A172 (cell line): ENCODE measurements around the gene ALDH8A1. TPM values are rescaled to one million over a fixed set of nuclear protein-coding genes. Genes with fewer than 3 reads are reported as not detected.

ENCODE experiments used
- DNase-seq: peaks from one replicate; pipeline ENCODE4 v3.0.0-alpha.2; 2015; ENCODE audit warnings: low spot score
- total RNA-seq: library from RNA; depleted of rRNA; stranded (reverse); fragments of >200 nt; shearing (Covaris generic); gene quantifications from 2 replicates; pipeline ENCODE4 v1.2.3, GENCODE V29; 2014; rRNA removed

The ALDH8A1 gene
- total RNA-seq, 1 experiment from 2014 or later, result 0.69 TPM

DNA sequence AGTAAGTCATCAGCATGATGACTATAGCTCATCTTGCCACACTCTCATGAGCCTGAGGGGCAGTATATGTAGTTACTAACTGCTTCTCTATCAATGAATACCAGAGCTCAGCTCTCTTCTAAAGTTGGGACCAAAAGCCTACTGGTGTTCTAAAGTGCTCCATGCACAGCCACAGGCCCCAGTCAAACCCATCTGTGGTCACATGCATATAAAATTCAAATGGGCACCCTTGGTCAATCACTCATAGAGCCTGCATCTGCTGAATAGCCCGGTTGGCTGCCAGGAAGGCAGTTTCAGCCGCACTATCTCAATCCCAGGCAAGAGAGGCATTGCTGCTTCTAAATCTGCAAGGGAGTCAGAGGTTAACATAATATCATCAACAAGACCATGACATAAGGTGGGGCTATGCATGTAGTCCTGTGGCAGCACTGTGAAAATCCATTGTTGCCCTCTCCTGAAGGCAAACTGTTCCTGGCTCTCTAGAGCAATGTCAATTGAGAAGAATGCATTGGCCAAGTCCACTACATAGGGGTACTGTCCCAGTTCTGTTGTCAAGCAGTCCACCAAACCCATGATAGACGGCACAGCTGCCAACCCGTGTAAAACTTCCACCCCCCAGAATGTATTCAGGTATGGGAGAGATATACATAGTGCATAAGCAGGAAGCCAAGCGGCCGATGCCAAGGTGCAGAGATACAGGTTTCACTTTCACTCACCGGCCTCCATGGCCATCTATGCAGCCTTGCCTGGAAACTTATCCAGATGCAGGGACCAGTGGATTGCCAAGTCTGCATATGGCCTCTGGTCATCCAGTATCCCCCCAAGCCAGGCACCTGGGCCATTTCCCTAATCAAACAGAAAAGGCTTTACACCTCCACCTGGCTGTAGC, 76.2 kb downstream of the ALDH8A1 start:
- DNase-seq, result no peak

DNA sequence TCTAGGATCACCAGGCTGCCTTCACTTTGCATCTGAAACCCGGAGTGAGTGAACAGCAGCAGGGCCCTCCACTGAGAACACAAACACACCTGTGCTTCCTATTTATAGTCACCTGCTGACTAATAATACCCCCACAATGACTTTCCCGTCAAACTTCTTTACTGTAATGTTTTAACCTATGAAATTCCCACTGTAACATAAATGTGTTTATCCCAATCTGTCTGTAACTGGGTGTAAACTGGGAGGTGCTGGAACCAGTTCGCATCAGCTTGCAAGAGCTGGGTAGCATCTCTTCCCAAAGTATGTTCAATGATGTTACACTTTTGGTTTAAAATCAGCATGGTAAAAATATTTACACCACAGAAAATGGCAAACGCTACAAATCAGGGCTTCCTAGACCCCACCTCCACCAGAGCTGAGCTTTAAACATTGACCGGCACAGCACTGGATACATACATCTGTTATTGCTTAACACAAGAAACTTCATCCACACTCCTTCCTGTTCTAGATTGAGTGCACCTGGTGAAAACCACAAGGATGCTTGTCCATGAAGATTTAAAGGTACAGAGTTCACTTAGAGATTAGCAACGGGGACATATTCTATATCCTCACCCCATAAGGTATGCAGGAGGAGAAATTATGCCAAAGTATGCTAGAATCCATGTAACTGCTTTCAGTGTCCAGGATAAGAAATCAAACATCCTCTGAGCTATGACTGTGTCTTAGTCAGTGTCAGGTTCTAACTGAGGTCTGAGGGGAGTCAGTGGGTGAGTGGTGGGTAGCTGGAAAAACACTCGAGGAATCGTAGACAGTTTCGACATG, 79.0 kb downstream of the ALDH8A1 start:
- DNase-seq, result no peak

DNA sequence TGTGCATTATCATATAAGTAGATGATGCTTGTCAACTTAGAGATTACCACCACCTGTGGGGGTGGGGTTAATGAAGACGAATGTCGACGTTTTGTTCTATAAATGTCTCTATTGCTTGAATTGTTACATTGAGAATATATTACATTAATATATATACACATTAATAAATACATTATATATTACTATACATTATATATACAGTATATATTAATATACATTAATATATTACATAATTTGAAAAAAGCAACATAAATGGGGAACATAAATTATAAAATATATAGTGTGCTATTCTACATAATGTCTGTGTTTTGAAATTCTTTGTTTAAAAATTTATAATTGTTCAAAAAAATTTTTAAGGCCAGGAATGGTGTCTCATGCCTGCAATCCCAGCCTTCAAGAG, 81.1 kb downstream of the ALDH8A1 start:
- no peak for DNase-seq

Other genes starting within 250 kb of the ALDH8A1 start
- gene HBS1L, start 104.7 kb upstream of the ALDH8A1 start, total RNA-seq, result 157 and 160 TPM in 2 replicates
- 1.2 and 4.1 TPM in 2 replicates for gene MYB, start 231.2 kb upstream of the ALDH8A1 start, total RNA-seq